GM19397 (cell line): ENCODE data around the gene FRMPD4.

Experiments used
- ATAC-seq: cut with Tn5 transposase; IDR thresholded peaks from one replicate; pipeline ENCODE4 v1.9.1; 2021; ENCODE audit warnings: mild to moderate bottlenecking, moderate library complexity; ENCODE audit not compliant: unreplicated experiment

Gene FRMPD4

DNA sequence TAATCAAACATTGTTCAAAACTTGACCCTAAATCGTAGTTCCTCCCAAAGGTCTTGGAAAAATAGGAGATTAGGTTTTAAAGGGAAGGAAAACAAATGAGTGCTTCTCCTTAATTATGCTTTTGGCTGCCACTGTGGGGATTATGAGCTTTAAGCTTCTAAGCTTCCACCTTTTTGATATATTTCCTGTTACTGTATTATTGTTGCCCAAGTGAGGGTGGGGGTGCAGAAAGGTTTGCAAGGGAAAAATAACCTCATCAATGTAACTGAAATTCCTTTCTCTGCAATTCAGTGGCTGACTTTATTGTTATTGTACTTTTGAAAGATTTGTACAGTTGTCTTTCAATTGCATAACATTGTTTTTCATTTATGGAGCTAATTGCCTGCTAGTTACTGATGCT, 285.1 kb downstream of the FRMPD4 start:
- ATAC-seq = no peak

DNA sequence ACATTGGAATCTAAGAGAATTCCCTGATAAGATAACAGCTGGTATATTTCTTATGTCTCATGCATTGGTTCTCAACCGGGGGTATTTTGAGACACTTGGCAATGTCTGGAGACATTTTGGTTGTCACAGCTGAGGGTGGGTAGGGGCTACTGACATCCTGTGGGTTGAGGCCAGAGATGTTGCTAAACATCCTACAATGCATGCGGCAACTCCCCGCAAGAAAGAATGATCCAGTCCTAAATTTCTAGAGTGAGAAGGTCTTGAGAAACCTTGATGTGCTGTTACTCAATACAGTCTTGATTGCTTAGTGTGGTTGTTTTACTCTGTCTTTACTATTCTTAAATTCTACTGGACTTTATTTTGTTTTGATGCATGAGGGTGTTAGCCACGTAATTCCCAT, 287.2 kb downstream of the FRMPD4 start:
- no peak for ATAC-seq

DNA sequence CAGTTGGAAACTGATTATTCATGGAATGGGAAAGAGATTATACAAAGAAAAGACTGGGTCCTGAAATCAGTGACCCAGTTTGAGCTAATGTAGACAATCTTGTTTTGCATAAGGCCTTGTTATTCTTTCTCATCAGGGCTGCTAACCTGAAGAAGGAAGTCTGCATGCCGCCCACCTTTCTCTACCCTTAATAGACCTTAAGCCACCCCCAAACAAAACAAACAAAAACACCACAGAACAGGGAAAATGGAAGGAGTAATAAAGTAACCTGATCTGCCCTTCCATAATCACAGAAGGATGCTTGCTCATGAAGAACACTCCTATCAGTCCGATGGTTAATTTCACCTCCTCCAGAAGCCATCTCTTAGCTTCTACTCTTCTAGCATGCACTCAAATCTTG, 288.1 kb downstream of the FRMPD4 start:
- no peak for ATAC-seq

DNA sequence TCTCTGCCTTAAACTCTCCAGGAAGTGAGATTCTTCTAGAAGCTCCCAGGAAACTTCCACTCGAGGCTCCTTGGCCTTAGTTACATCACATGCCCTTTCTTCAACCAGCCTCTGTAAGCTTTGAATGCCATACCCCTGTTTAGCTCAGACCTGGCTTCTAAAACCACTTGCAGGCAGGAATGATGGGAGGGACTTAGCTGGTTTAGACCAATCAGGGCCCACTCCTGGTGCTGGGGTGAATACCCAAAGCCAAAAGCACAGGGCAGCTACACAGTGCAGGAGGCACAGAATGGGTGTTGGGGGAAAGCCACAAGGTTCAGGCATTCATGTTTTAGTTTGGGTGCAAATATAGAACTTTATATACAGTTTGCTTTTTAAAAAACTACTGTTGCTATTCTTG, 296.2 kb downstream of the FRMPD4 start:
- ATAC-seq = no peak

DNA sequence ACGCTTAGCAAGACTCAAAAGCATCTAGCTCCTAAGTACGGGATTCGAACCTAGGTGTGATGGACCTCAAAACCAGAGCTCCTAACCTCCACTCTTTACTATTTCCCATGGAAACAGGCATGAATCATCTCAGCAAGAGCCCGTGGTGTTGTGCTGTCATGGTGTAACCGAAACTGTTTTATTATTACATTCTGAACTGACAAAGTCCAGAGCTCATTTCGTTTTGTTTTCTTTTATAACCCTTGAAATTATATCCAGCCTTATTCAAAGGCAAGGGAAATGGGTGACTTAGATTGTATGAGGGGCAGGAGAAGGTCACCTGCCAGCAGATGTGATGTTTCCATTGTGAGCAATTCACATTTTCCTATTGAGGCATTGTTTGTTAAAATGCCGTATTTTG, 301.1 kb downstream of the FRMPD4 start:
- ATAC-seq = no peak

DNA sequence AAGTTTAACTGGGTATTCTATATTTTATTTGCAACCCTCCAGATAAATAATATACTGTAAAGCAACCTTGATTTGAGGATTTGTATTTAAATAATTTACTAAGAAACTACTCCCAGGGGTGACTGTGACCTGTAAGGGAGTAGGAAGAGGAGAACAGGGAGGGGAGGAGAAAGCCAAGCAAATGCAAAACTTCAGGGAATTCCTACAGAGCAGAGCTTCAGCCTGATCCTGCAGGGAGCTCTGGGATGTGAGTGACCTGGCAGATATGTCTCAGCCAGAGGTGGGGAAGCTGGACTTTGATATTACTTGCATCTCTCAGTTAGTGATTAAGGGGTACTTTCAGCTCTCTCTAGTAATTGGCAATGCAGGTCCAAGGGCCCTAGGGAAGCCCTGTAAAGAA, 302.0 kb downstream of the FRMPD4 start:
- ATAC-seq = no peak

DNA sequence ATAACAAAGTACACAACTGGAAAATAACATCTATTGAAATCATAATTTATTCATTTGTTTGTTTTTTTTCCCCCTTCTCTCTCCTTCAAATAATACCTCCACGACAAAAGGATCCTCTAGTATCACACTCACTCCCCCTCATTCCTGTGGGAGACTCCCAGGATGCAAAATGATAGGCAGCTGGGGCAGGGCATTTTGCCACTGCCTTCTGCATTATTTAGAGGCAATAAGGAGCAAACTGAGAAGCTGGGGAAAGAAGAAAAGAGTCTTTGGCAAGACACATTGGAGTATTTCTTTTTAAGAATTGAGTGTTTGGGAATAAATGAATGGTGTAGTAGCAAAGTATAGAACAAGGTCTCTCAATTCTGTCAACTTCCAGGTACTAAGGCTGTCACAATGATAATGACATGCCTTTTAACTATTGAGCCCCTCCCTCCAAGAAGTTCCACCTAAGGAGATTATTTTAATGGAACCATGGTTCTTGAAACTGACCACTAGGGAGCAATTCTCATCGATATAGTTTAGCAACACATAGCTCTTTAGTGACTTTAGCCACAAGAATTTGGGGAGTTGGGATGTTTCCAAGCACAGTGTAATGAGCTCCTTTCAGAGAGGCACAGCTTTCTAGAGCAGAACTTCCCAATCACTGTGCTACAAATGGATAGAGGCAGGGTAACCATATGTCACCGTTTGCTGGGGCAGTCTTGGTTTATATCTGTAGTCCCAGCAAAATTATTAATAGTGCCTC, 303.3 kb downstream of the FRMPD4 start:
- no peak for ATAC-seq

DNA sequence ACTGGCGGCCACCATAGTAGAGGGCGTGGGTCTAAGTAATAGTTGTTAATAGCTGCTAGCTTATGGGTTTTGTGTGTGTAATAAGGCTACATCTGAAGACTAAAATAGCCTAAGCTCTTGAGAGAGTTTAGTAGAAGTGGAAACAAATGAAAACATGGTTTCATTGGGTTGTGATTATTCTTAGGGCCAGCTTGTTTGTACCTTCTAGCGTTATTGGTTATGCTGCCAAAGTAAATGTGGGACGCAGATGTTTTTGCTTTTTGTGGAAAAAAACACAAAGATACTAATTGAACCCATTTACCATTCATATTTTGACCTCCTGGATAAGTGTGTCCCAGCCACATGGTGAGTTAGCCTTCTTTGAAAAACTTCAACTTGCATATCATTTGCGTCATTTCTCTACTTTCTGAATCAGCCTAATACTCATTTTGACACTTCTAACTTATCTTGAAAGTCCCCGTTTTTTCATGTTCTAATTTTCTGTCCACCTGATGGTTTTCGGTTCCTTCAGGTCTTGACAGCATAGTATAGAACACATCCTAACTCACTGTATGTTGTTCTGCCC, 305.3 kb downstream of the FRMPD4 start:
- peak; percentile 79 for ATAC-seq

DNA sequence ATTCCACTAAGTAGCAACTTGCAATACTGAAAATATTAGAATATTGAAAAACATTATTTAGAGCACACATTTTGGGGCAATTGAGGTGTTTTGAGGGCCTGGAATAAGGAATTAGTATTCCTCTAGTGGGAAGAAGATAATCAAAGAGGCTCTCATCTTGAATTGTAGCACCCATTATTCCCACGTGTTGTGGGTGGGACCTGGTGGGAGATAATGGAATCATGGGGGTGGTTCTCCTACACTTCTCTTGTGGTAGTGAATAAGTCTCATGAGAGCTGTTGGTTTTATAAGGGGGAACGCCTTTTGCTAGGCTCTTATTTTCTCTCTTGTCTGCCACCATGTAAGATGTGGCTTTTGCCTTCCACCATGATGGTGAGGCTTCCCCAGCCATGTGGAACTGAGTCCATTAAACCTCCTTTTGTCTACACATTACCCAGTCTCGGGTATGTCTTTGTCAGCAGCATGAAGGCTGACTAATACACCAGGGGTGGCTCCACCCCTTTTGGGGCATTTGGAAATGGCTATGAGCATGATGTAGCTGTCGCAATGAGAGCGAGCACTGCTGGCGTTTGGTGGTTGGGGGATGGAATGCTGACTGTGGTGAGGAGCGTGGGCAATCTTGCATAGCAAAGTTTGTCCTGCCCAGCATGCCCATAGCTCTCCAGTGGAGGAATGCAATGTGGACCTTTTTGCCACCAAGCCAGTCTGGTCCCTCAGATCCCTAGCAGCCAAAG, 308.2 kb downstream of the FRMPD4 start:
- no peak for ATAC-seq

DNA sequence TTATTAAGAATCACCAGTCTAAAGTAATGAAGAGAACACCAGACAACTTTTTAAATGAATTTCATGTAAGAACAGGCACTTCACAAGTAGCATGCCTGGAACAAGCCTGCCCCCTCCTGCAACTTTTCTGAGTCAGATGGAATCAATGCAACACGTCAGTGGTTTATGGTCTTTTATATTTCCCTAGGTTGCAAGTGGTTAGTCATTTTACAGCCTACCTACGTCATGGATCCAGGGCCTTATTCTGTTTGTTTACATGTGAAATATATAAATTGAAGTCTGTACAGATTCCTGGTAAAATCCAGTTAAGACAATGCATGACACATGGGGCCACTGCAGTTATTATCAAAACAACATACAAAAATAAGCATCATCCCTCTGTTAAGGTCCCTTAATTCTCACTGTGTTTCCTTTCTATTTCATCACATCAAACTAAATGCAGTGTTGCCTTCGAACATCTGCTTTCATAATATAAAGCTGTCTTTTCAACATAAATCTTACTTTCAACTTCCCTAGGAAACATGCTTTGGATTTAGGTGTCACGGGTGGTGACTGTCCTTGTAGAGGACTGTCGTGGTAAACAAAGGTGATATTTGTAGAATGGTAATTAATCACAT, 309.3 kb downstream of the FRMPD4 start:
- ATAC-seq = no peak

DNA sequence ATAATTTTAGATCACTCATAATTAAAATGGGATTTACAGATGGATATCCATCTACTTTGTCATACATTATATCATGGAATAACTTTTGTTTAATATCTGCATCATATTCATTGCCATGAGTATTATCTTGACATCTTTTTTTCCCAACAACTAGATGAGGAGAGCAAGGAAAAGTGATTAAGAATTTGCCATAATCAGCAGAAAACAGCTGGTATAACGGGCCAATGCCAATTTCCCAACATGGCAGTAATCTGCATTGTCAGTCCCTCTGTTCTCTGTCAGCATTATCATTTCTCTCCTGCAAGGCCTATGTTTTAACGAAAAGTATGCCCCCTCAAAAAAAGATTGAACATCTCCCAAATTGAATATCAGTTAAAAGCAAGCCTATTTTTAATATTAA, 314.0 kb downstream of the FRMPD4 start:
- ATAC-seq = no peak

DNA sequence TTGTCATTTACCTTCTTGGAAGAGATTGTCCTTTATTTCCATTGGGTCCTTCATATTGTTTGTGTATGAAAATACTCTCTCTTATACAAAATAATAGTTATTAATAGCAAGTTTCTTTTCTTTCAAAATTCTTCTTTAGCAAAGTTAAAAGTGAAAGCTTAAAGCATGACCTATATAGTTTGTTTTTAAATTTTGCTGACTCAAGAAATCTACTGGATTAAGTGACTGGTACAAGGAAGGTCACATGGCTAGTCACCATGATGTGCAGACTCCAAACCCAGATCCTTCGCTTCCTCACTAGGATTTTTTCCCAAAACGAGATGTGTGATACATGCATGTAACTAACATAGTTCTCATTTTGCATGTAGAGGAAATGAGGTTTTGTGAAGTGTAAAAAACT, 322.7 kb downstream of the FRMPD4 start:
- ATAC-seq = no peak

DNA sequence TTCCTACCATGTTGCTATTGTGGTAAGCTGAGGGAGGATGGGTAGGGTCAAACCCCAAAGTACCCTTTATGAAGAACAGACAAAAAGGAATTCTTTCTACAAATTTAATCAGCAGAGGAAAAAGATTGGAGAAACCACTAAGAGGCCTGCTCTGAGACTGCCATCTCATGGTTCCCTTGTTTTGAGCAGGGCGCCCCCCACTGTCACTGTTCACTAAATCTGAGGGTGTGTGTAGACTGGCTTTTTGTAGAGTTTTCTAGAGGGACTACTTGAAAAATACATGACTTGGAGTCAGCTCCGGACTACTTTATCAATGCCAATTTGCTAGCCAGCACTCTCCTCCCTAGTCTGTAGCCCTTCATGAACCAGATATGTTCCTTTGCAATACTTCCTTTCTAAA, 324.8 kb downstream of the FRMPD4 start:
- no peak for ATAC-seq

DNA sequence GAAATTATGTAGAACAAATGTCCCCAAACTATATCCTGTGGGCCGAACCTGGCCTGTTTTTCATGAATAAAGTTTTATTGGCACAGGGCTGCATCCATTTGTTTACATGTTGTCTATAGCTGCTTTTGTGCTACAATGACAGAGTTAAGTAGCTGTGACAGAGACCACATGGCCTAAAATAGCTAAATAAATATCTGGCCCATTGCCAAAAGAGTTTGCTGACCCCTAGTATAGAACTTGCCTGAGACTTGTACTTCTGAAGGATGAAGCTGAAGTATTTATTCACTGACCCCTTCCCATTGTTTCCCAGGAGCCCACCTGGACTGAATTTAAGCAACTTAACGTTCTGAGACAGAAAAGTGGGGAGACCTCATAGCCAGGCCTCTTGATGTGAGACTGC, 325.6 kb downstream of the FRMPD4 start:
- no peak for ATAC-seq

DNA sequence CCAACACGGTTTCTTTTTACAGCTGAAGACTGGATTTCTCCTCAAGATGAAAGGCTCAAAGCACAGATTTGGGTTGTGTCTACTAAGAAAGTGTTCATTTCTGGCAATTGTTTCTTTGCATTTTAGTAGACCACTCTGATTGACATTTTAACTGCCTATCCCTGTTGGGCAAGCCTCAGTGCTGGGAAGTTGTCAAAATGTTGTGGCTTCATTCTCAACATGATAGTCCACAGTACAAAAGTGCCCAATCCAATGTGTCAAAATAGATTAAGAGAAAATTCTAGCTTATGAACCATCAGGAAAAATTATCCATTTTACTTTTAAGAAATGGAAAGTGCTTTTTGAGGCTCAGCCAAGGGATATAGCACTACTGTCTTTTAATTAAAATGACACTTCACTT, 329.0 kb downstream of the FRMPD4 start:
- ATAC-seq = no peak

DNA sequence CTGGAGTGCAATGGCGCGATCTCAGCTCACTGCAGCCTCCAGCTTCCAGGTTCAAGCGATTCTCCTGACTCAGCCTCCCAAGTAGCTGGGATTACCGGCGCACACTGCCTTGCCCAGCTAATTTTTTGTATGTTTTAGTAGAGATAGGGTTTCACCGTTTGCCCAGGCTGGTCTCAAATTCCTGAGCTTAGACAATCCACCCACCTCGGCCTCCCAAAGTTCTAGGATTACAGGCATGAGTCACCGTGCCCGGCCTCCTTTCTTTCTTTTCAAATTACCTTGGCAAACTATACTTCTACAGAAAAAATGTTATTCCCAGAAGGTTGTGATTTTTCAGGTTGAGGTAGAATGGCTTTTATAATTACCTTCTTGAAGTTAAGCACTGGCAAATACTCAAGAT, 331.0 kb downstream of the FRMPD4 start:
- ATAC-seq = no peak

DNA sequence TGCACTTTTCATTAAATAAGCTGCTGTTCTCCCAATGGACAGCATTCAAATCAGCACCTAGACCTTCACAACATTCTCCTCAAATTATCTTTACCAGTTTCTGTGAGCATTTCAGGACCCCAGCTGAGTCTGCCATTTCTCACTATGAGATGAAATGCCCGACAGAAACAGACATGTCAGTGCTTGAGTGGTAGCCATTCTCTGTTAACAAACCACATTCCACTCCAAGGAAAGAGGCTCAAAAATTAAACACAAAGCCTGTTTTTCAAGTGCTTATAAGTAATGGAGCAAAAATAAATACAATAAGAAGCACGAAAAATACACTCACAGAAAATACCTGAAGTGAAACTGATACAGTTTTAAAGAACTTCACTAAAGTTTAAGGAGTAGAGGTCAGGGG, 332.8 kb downstream of the FRMPD4 start:
- ATAC-seq = no peak

DNA sequence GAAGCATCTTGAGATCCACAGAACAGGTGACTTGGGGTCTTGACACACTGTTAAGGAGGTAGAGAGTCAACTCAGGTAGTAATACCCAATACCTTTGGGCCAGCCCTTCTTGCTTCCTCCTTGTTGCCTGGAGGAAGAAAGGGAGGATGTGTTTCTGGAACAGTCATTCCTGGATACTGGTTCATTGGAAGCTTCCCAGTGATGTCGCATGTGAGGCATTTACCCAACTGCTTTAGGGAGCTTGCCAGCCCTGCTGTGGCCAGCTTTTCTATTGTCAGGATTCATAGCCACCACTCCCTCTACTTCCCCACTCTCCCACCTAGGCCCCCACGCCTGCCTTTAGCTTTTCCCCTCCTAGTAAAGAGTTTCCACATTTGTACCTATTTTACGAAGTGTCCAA, 342.7 kb downstream of the FRMPD4 start:
- ATAC-seq = no peak

DNA sequence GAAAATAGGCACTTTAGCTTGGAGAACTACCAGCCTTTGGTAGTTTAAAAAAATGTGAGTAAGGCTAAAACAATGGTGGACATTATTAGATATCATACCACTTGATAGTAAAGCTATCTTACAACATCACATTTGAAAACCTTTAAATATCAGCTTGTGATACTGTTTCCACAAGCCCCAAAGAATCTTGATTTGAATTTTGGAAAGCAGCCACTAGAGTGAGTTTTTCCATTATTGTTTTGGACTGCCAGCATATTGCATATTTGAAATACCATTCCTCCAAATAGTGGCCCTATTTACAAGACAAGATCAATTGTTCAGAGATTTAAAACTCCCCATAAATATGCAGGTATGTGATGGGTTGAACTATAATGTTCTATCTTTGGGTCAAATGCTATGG, 349.9 kb downstream of the FRMPD4 start:
- no peak for ATAC-seq

DNA sequence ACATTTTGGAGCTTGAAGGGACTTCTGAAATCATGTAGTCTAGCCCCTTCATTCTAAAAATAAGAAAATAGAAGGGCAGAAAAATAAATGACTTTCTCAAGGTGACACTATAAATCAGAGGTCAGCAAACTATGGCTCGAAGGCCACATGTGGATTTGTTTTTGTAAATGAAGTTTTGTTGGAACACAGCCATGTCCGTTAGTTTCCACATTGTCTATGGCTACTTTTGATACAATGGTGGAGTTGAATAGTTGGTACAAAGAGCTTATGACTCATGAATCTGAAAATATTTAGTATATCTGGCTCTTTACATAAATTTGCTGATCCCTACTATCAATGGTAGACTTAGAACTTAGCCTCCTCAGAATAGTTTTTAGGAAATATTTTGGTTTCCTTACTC, 350.5 kb downstream of the FRMPD4 start:
- ATAC-seq = no peak

DNA sequence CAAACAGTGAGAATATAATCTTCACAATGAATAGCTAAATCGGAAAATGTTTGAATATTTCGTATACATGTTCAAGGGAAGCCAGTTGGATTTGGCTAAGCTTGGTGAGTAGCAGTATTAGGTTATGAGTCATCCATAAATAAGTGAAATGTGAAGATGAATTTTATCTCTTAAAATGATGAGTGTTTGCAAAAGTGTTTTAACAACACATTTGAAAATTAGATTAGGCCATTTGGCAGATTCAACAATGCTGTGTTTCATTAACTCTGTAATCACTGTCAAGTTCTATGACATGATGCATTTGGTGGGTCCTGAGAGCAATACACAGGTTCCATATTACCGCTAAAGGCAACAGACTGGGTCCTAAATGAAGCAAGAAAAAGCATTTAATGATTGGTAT, 351.1 kb downstream of the FRMPD4 start:
- no peak for ATAC-seq
